Measurements from ENCODE around the gene CCNI.

DNA sequence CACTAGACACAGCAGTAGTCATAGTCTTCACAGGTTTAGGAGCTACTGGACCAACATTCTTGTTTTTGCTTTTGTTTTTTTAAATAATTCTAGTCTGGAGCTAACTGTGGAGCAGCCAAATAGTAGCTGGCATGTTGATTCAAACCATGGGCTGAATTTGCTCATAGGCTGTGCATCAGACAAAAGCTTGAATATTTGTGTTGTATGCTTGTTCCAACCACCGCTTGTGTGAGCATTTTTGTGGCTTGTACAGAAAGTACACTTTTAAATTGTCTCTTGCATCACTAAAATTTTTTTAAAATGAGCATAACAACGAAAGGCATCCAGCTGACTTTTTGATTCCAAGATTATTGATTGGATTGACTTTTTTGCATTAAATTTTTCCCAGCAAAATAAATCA lies 39.6 kb downstream of the CCNI start:
- TF ChIP-seq CTCF (IDR thresholded peaks at IDR 0.05): no peak
- no peak for TF ChIP-seq POLR2A (IDR thresholded peaks at IDR 0.05)
